8988T (cell line): ENCODE measurements around the gene AOC2.
"Not testable (repeated sequence)": the region's sequence is repeated elsewhere in the genome, so short reads cannot be mapped to it uniquely, and the experiment has no call there.

Source experiments
- DNase-seq: peaks from one replicate; pipeline ENCODE4 v3.0.0; 2011

Gene AOC2

GRCh38 chr17:42855048-42855596 lies 10.7 kb downstream of the AOC2 start:
- DNase-seq, result no peak

GRCh38 chr17:42856093-42856492 lies 11.7 kb downstream of the AOC2 start:
- DNase-seq, result not testable (repeated sequence)

GRCh38 chr17:42856516-42856915 lies 12.1 kb downstream of the AOC2 start:
- not testable (repeated sequence) for DNase-seq

- no peak for DNase-seq
Observed at GRCh38 chr17:42857389-42857788, 13.0 kb downstream of the AOC2 start.

GRCh38 chr17:42865638-42866094 lies 21.3 kb downstream of the AOC2 start:
- DNase-seq, result no peak

- DNase-seq, result no peak
Observed at GRCh38 chr17:42866216-42866615, 21.8 kb downstream of the AOC2 start.

- DNase-seq, result no peak
Observed at GRCh38 chr17:42866631-42867575, 22.5 kb downstream of the AOC2 start.

GRCh38 chr17:42867694-42868261 lies 23.4 kb downstream of the AOC2 start:
- not testable (repeated sequence) for DNase-seq

GRCh38 chr17:42868338-42868737 lies 24.0 kb downstream of the AOC2 start:
- DNase-seq, result no peak

- no peak for DNase-seq
Observed at GRCh38 chr17:42871647-42872046, 27.3 kb downstream of the AOC2 start.

- DNase-seq, result no peak
Observed at GRCh38 chr17:42872251-42872965, 28.0 kb downstream of the AOC2 start.

- no peak for DNase-seq
Observed at GRCh38 chr17:42873315-42873714, 28.9 kb downstream of the AOC2 start.

- not testable (repeated sequence) for DNase-seq
Observed at GRCh38 chr17:42873932-42874695, 29.7 kb downstream of the AOC2 start.

GRCh38 chr17:42877037-42877436 lies 32.7 kb downstream of the AOC2 start:
- no peak for DNase-seq

GRCh38 chr17:42878123-42878880 lies 33.9 kb downstream of the AOC2 start:
- DNase-seq, result no peak

GRCh38 chr17:42878924-42879595 lies 34.7 kb downstream of the AOC2 start:
- no peak for DNase-seq

- no peak for DNase-seq
Observed at GRCh38 chr17:42879596-42879985, 35.2 kb downstream of the AOC2 start.

- DNase-seq, result no peak
Observed at GRCh38 chr17:42880776-42881310, 36.5 kb downstream of the AOC2 start.

GRCh38 chr17:42881706-42882105 lies 37.3 kb downstream of the AOC2 start:
- DNase-seq, result not testable (repeated sequence)

- no peak for DNase-seq
Observed at GRCh38 chr17:42882166-42882565, 37.8 kb downstream of the AOC2 start.
